Epithelial cell of proximal tubule (primary cell): ENCODE data around the gene NFX1. TPM values are rescaled to one million over a fixed set of nuclear protein-coding genes. Genes with fewer than 3 reads are reported as not detected.

ENCODE experiments used
- DNase-seq: peaks from one replicate; pipeline ENCODE4 v3.0.0-alpha.2; 2011; ENCODE audit warnings: low read depth
- H3K4me3 ChIP-seq: 2 replicates; pipeline ENCODE4 v1.5.1; 2011; ENCODE audit warnings: low read depth, mild to moderate bottlenecking, low read length
- CTCF ChIP-seq: conservative IDR thresholded peaks from 2 replicates; pipeline ENCODE4 v1.5.1; 2012; ENCODE audit warnings: low read depth, mild to moderate bottlenecking, low read length
- total RNA-seq: library from RNA; depleted of rRNA; stranded (reverse); fragments of >200 nt; gene quantifications from 2 replicates; pipeline ENCODE4 v1.2.3, GENCODE V29; 2015

The NFX1 gene
- total RNA-seq, 1 donor from 2014 or later: 15.6 TPM

GRCh38 chr9:33248606-33249005 lies 41.7 kb upstream of the NFX1 start:
- no peak for TF ChIP-seq CTCF
- H3K4me3 ChIP-seq: no peak overlapping the region
- DNase-seq: no peak

- H3K4me3 ChIP-seq: no peak overlapping the region
- TF ChIP-seq CTCF: no peak
- DNase-seq: no peak
These were observed 41.1 kb upstream of the NFX1 start for GRCh38 chr9:33249087-33249658.

GRCh38 chr9:33249983-33250382 lies 40.3 kb upstream of the NFX1 start:
- TF ChIP-seq CTCF: no peak
- no peak overlapping the region for H3K4me3 ChIP-seq
- DNase-seq: no peak

GRCh38 chr9:33250458-33250995 lies 39.8 kb upstream of the NFX1 start:
- no peak for DNase-seq
- TF ChIP-seq CTCF: no peak
- H3K4me3 ChIP-seq: no peak overlapping the region

- DNase-seq: no peak
- H3K4me3 ChIP-seq: no peak overlapping the region
- TF ChIP-seq CTCF: no peak
These were observed 36.1 kb upstream of the NFX1 start for GRCh38 chr9:33254211-33254610.

- no peak for TF ChIP-seq CTCF
- H3K4me3 ChIP-seq: no peak overlapping the region
- no peak for DNase-seq
These were observed 35.3 kb upstream of the NFX1 start for GRCh38 chr9:33255014-33255413.

GRCh38 chr9:33255471-33255870 lies 34.8 kb upstream of the NFX1 start:
- no peak for TF ChIP-seq CTCF
- no peak overlapping the region for H3K4me3 ChIP-seq
- DNase-seq: no peak
